ENCODE measurements around the gene PARVB. TPM values are rescaled to one million over a fixed set of nuclear protein-coding genes. Genes with fewer than 3 reads are reported as not detected.

The PARVB gene
- total and polyA plus RNA-seq, 9 of the 15 experiments (the other 6 are each of a cell fraction or from before 2014, with no cell fraction given), result 1.1 to 59.2 (median 29.2) TPM

DNA sequence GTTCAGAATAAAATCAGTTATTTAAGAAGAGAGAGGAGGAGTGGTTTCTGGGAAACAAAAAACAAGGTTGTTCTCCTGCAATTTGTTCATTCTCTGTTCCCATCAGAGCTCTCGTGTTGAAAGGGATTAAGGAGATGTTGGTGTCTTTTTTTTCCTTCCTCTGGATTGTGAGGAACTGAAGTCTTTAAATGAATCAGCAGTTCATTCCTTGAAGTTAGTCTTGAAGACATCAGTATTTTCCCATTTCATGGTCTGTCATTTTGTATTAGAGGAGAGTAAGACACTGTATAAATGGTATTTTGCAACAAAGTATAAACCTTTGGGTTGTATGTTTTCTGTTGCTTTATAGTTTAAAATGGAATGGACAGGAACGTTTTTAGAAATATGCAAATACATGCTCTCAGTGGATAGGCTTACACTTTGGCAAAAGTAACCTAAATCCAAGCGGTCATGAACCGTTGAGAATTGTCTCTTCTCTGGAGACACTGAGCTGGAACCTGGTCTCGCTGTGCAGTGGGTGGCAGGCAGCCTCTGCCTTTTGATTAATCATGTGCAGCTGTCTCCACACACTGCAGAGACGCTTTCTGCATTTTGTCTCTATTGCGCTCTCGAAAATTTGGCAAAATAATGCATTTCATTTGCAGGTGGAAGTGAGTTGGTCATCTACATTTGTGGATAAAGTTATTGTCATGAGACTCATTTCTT, 35.8 kb upstream of the PARVB start (continued):
- TF ChIP-seq, protein P1, sequence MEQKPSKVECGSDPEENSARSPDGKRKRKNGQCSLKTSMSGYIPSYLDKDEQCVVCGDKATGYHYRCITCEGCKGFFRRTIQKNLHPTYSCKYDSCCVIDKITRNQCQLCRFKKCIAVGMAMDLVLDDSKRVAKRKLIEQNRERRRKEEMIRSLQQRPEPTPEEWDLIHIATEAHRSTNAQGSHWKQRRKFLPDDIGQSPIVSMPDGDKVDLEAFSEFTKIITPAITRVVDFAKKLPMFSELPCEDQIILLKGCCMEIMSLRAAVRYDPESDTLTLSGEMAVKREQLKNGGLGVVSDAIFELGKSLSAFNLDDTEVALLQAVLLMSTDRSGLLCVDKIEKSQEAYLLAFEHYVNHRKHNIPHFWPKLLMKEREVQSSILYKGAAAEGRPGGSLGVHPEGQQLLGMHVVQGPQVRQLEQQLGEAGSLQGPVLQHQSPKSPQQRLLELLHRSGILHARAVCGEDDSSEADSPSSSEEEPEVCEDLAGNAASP (IDR thresholded peaks at IDR 0.05), result no peak

DNA sequence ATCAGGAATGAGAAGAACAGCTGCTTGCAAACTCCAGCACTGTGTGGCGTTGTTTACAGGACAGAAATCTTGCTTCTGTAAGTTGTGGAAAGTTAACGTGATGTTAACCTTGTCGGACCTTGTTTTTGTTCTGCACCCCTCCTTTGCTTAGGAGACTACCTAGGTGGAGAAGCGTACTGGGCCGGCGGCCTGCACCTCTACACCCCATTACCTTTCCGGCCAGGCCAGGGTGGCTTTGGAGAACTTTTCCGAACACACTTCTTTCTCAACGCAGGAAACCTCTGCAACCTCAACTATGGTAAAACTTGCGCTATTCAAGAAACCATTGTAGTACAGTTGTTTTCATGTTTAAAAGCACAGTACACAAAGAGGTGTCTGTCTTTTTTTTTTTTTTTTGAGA, 35.1 kb upstream of the PARVB start:
- no peak overlapping the region for H2AFZ ChIP-seq (ENCODE audit: low read depth, low read length)
- no peak for FAIRE-seq
- no peak overlapping the region for H3K27ac ChIP-seq (ENCODE audit: extremely low read depth, low read depth, low read length)
- peaks cover 78% of the 10 kb centered on the region for H3K36me3 ChIP-seq (ENCODE audit: control insufficient read depth, insufficient read depth, low read length)
- no peaks in the 10 kb centered on the region for H3K9me3 ChIP-seq (replicated peaks; ENCODE audit: control insufficient read depth, insufficient read depth, low read depth, low read length)
- no peaks in the 10 kb centered on the region for H3K9me1 ChIP-seq (ENCODE audit: control insufficient read depth, insufficient read depth, low read length)
- H3K9ac ChIP-seq (ENCODE audit: insufficient read depth in 1 of 2, low read depth in 2 of 2, low read length in 2 of 2), result no peak overlapping the region
- H4K20me1 ChIP-seq (replicated peaks; ENCODE audit: control insufficient read depth, insufficient read depth, low read length), result peaks cover 7% of the 10 kb centered on the region; the same call in 1 of the 2 replicates
- peaks cover 7% of the 10 kb centered on the region in 2 experiments; a peak in 4 of 5 replicates for H3K4me1 ChIP-seq (replicated peaks in 1 of 2; ENCODE audit: control insufficient read depth in 2 of 2, insufficient read depth in 2 of 2, low read length in 2 of 2)
- POLR2A ChIA-PET, result no interaction called here
- ATAC-seq, result no peak
- no peak overlapping the region for H3K4me3 ChIP-seq
- no peaks in the 10 kb centered on the region for H3K79me2 ChIP-seq (ENCODE audit: control insufficient read depth, insufficient read depth, low read length)
- DNase-seq (ENCODE audit: extremely low read depth in 1 of 4, low spot score in 3 of 4), result no peak
- CTCF ChIA-PET (ENCODE audit: low intra/inter-chr PET ratio), result no interaction called here
- BruUV-seq (replicated peaks), result no TSS peak
- no peak overlapping the region for H3K4me2 ChIP-seq (ENCODE audit: insufficient read depth, low read length)
- H3K27me3 ChIP-seq (ENCODE audit: control insufficient read depth in 2 of 2, insufficient read depth in 2 of 2, low read length in 2 of 2), result no peaks in the 10 kb centered on the region
- intact Hi-C loops (cut with micrococcal nuclease), result no loop called here
- in situ Hi-C loops (cut with MboI), result no loop called here
- 98% methylated on average over 8 of the region's 10 CpGs for WGBS (ENCODE audit: insufficient coverage, low coverage, missing lambda C conversion rate)
- TF ChIP-seq, protein P2, sequence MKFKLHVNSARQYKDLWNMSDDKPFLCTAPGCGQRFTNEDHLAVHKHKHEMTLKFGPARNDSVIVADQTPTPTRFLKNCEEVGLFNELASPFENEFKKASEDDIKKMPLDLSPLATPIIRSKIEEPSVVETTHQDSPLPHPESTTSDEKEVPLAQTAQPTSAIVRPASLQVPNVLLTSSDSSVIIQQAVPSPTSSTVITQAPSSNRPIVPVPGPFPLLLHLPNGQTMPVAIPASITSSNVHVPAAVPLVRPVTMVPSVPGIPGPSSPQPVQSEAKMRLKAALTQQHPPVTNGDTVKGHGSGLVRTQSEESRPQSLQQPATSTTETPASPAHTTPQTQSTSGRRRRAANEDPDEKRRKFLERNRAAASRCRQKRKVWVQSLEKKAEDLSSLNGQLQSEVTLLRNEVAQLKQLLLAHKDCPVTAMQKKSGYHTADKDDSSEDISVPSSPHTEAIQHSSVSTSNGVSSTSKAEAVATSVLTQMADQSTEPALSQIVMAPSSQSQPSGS (CRISPR knock-in tag; IDR thresholded peaks at IDR 0.05), result no peak
- no peak for TF ChIP-seq SMARCB1 (IDR thresholded peaks at IDR 0.05; ENCODE audit: insufficient read length, low read depth)
- no peak for TF ChIP-seq SUPT5H (IDR thresholded peaks at IDR 0.05)
- TF ChIP-seq, protein P3, sequence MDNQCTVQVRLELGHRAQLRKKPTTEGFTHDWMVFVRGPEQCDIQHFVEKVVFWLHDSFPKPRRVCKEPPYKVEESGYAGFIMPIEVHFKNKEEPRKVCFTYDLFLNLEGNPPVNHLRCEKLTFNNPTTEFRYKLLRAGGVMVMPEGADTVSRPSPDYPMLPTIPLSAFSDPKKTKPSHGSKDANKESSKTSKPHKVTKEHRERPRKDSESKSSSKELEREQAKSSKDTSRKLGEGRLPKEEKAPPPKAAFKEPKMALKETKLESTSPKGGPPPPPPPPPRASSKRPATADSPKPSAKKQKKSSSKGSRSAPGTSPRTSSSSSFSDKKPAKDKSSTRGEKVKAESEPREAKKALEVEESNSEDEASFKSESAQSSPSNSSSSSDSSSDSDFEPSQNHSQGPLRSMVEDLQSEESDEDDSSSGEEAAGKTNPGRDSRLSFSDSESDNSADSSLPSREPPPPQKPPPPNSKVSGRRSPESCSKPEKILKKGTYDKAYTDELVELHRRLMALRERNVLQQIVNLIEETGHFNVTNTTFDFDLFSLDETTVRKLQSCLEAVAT (IDR thresholded peaks at IDR 0.05), result no peak
- no peak for TF ChIP-seq EGR1 (conservative IDR thresholded peaks at IDR 0.05)
- no peak for TF ChIP-seq CSDE1 (IDR thresholded peaks at IDR 0.05)
- no peak for TF ChIP-seq RAD21 (CRISPR knock-in tag; conservative IDR thresholded peaks at IDR 0.05 in 1 of 2, IDR thresholded peaks at IDR 0.05 in 1 of 2)
- TF ChIP-seq CTBP1 (IDR thresholded peaks at IDR 0.05; ENCODE audit: borderline replicate concordance), result no peak
- no peak for TF ChIP-seq JUNB (CRISPR knock-in tag; conservative IDR thresholded peaks at IDR 0.05)
- no peak for TF ChIP-seq HDAC6 (IDR thresholded peaks at IDR 0.05; ENCODE audit: low read depth, low read length)
- TF ChIP-seq EP300 (IDR thresholded peaks at IDR 0.05; ENCODE audit: low read length), result no peak
- TF ChIP-seq, protein P4, sequence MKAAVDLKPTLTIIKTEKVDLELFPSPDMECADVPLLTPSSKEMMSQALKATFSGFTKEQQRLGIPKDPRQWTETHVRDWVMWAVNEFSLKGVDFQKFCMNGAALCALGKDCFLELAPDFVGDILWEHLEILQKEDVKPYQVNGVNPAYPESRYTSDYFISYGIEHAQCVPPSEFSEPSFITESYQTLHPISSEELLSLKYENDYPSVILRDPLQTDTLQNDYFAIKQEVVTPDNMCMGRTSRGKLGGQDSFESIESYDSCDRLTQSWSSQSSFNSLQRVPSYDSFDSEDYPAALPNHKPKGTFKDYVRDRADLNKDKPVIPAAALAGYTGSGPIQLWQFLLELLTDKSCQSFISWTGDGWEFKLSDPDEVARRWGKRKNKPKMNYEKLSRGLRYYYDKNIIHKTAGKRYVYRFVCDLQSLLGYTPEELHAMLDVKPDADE (conservative IDR thresholded peaks at IDR 0.05; ENCODE audit: control insufficient read depth, low read depth, low read length), result no peak
- TF ChIP-seq, protein P5, sequence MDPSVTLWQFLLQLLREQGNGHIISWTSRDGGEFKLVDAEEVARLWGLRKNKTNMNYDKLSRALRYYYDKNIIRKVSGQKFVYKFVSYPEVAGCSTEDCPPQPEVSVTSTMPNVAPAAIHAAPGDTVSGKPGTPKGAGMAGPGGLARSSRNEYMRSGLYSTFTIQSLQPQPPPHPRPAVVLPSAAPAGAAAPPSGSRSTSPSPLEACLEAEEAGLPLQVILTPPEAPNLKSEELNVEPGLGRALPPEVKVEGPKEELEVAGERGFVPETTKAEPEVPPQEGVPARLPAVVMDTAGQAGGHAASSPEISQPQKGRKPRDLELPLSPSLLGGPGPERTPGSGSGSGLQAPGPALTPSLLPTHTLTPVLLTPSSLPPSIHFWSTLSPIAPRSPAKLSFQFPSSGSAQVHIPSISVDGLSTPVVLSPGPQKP (CRISPR knock-in tag; IDR thresholded peaks at IDR 0.05), result no peak
- no peak for TF ChIP-seq STAT5B (CRISPR knock-in tag; IDR thresholded peaks at IDR 0.05)
